SK-N-SH (cell line): ENCODE results near the gene CPLX3. TPM values are rescaled to one million over a fixed set of nuclear protein-coding genes. Genes with fewer than 3 reads are reported as not detected.

ENCODE experiments used
- CTCF ChIA-PET: fragments of 300-600, 350-600 bp; formaldehyde crosslinking; extraction: SDS; loops from one replicate; lab custom pipeline; 2021; lab: Yijun Ruan, JAX
- POLR2A ChIA-PET: fragments of 350-600 bp; sonication (Branson Sonifier 250); formaldehyde crosslinking; extraction: SDS; loops from one replicate; lab custom pipeline; 2020; ENCODE audit warnings: antibody characterized with exemption, inconsistent platforms; lab: Yijun Ruan, JAX
- DNase-seq: peaks from one replicate; pipeline ENCODE4 v3.0.0; 2012
- H2AFZ ChIP-seq: fragments of 200-600 bp; sonication (generic); 2 replicates; pipeline ENCODE4 v1.8.1; 2016; ENCODE audit warnings: antibody characterized with exemption, mild to moderate bottlenecking, low read depth
- H3F3A ChIP-seq: fragments of 200-600 bp; sonication (generic); replicated peaks from 2 replicates; pipeline ENCODE3; 2016; ENCODE audit warnings: antibody characterized with exemption, mild to moderate bottlenecking; ENCODE audit not compliant: insufficient read depth
- H3K27ac ChIP-seq, 2 experiments: fragments of 200-500 bp in 1 of 2; fragments of 200-600 bp in 1 of 2; sonication (Bioruptor generic) in 1 of 2; sonication (generic), shearing (Covaris generic) in 1 of 2; 2 replicates each; pipeline versions ENCODE4 v1.5.1 to v1.6.1; 2014 to 2016; ENCODE audit warnings: low read depth in 2 of 2, inconsistent platforms in 1 of 2, low read length in 1 of 2, mild to moderate bottlenecking in 1 of 2, mixed read lengths in 1 of 2
- H3K27me3 ChIP-seq: fragments of 200-600 bp; sonication (generic), shearing (Covaris generic); 2 replicates; pipeline ENCODE4 v1.6.1; 2016; ENCODE audit warnings: mixed run types; ENCODE audit not compliant: insufficient read depth
- H3K36me3 ChIP-seq, 2 experiments: fragments of 200-500 bp in 1 of 2; fragments of 200-600 bp in 1 of 2; sonication (Bioruptor generic) in 1 of 2; sonication (generic) in 1 of 2; replicated peaks in 1 of 2; 2 replicates each; pipeline versions ENCODE3 to v1.5.1; 2014 to 2016; ENCODE audit warnings: low read length in 1 of 2, mild to moderate bottlenecking in 1 of 2; ENCODE audit not compliant: insufficient read depth in 2 of 2, control insufficient read depth in 1 of 2
- H3K4me1 ChIP-seq, 2 experiments: fragments of 200-500 bp in 1 of 2; fragments of 200-600 bp in 1 of 2; sonication (Bioruptor generic) in 1 of 2; sonication (generic), shearing (Covaris generic) in 1 of 2; 2 replicates each; pipeline versions ENCODE4 v1.5.1 to v1.6.1; 2014 to 2016; ENCODE audit warnings: low read depth in 1 of 2, low read length in 1 of 2, mixed run types in 1 of 2; ENCODE audit not compliant: insufficient read depth in 2 of 2, control insufficient read depth in 1 of 2
- H3K4me2 ChIP-seq: fragments of 200-600 bp; sonication (generic), shearing (Covaris generic); 2 replicates; pipeline ENCODE4 v1.6.1; 2017; ENCODE audit warnings: mixed run types
- H3K4me3 ChIP-seq, 2 experiments: fragments of 200-500 bp in 1 of 2; fragments of 200-600 bp in 1 of 2; sonication (Bioruptor generic) in 1 of 2; sonication (generic), shearing (Covaris generic) in 1 of 2; 2 replicates each; pipeline versions ENCODE4 v1.5.1 to v1.8.1; 2014 to 2016; ENCODE audit warnings: low read depth in 2 of 2, inconsistent platforms in 1 of 2, low read length in 1 of 2, mild to moderate bottlenecking in 1 of 2, mixed read lengths in 1 of 2, moderate library complexity in 1 of 2
- H3K79me2 ChIP-seq: fragments of 200-600 bp; sonication (generic); 2 replicates; pipeline ENCODE4 v1.8.1; 2017; ENCODE audit warnings: mild to moderate bottlenecking; ENCODE audit not compliant: insufficient read depth
- H3K9ac ChIP-seq: fragments of 200-600 bp; sonication (generic); 2 replicates; pipeline ENCODE4 v1.6.1; 2017; ENCODE audit warnings: mixed run types
- H3K9me2 ChIP-seq: fragments of 200-600 bp; sonication (generic); 2 replicates; pipeline ENCODE4 v1.6.1; 2017; ENCODE audit warnings: mixed run types
- H3K9me3 ChIP-seq: fragments of 200-600 bp; sonication (generic); 2 replicates; pipeline ENCODE4 v1.6.1; 2017; ENCODE audit warnings: mixed run types, mild to moderate bottlenecking, moderate library complexity
- H4K20me1 ChIP-seq: fragments of 200-600 bp; sonication (generic); 2 replicates; pipeline ENCODE4 v1.6.1; 2017; ENCODE audit warnings: mild to moderate bottlenecking, mixed run types; ENCODE audit not compliant: insufficient read depth
- CHD2 ChIP-seq: fragments of 150-350 bp; IDR thresholded peaks from 2 replicates; pipeline ENCODE4 v1.6.1; 2018; ENCODE audit warnings: low read length; ENCODE audit not compliant: partially characterized antibody
- ELF1 ChIP-seq: IDR thresholded peaks from 2 replicates; pipeline ENCODE4 v1.4.0; 2012
- EZH2phosphoT487 ChIP-seq: fragments of 200-600 bp; sonication (generic); IDR thresholded peaks from 2 replicates; pipeline ENCODE4 v1.6.1; 2017; ENCODE audit warnings: low read depth, mixed run types, mild to moderate bottlenecking, antibody characterized with exemption, moderate library complexity, borderline replicate concordance
- GABPA ChIP-seq: IDR thresholded peaks from 2 replicates; pipeline ENCODE4 v1.4.0; 2012; ENCODE audit warnings: low read depth, mild to moderate bottlenecking
- MXI1 ChIP-seq: IDR thresholded peaks from 2 replicates; pipeline ENCODE4 v1.6.1; 2012; ENCODE audit warnings: mild to moderate bottlenecking, low read depth, low read length, improper control_type of control experiment
- NRF1 ChIP-seq: IDR thresholded peaks from 2 replicates; pipeline ENCODE4 v1.6.1; 2012; ENCODE audit warnings: low read depth, mild to moderate bottlenecking, low read length
- REST ChIP-seq: IDR thresholded peaks from 2 replicates; pipeline ENCODE4 v1.6.1; 2012; ENCODE audit warnings: mild to moderate bottlenecking, low read depth, low read length, moderate library complexity
- RFX5 ChIP-seq: IDR thresholded peaks from 2 replicates; pipeline ENCODE4 v1.6.1; 2012; ENCODE audit warnings: mild to moderate bottlenecking, improper control_type of control experiment, low read length
- RXRA ChIP-seq: IDR thresholded peaks from 2 replicates; pipeline ENCODE4 v1.4.0; 2012; ENCODE audit warnings: low read depth, mild to moderate bottlenecking, borderline replicate concordance
- SIN3A ChIP-seq: IDR thresholded peaks from 2 replicates; pipeline ENCODE4 v1.6.1; 2012; ENCODE audit warnings: low read depth, mild to moderate bottlenecking, low read length, moderate library complexity, borderline replicate concordance
- SMC3 ChIP-seq: IDR thresholded peaks from 2 replicates; pipeline ENCODE4 v1.6.1; 2012; ENCODE audit warnings: low read depth, low read length, improper control_type of control experiment
- TAF1 ChIP-seq: IDR thresholded peaks from 2 replicates; pipeline ENCODE4 v1.6.1; 2012; ENCODE audit warnings: low read depth, mild to moderate bottlenecking, low read length, moderate library complexity, borderline replicate concordance
- TEAD4 ChIP-seq: IDR thresholded peaks from 2 replicates; pipeline ENCODE4 v1.4.0; 2012; ENCODE audit warnings: mild to moderate bottlenecking, borderline replicate concordance; ENCODE audit not compliant: insufficient read depth
- USF1 ChIP-seq: IDR thresholded peaks from 2 replicates; pipeline ENCODE4 v1.4.0; 2012; ENCODE audit warnings: low read depth, borderline replicate concordance
- WGBS: methylation state at CpG from one replicate; pipeline ENCODE4 v1.1.6; 2017; ENCODE audit warnings: low lambda C conversion rate; 5-methylcytosine and 5-hydroxymethylcytosine counted together
- polyA plus RNA-seq, 3 experiments: library from polyadenylated mRNA; depleted of rRNA; stranded (reverse); fragments of >200 nt; gene quantifications; 2 replicates each; pipeline ENCODE4 v1.2.3, GENCODE V29; 2012
- TF ChIP-seq, protein P1 (sequence below): IDR thresholded peaks from 2 replicates; pipeline ENCODE4; 2012

The CPLX3 gene
- polyA plus RNA-seq, 1 of the 3 experiments (the other 2 are of a cell fraction) = not detected

DNA sequence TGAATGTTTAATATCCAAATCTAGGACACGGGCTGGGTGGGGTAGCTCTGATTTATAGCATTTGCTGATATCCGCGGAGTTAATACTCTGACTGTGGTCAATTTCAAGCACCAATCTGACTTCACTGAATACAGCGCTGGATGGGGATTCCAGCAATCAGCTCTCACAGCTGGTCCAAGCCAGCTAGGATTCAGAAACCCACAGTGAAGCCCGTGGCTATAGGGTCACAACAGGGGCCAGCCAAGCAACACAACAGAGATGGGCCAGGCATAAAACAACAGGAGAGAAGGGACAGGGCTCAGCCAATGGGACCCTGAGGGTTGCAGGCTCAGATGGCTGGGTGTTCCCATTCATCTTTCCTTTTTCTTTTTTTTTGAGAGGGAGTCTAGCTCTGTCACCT, 19.1 kb upstream of the CPLX3 start:
- TF ChIP-seq, protein P1, sequence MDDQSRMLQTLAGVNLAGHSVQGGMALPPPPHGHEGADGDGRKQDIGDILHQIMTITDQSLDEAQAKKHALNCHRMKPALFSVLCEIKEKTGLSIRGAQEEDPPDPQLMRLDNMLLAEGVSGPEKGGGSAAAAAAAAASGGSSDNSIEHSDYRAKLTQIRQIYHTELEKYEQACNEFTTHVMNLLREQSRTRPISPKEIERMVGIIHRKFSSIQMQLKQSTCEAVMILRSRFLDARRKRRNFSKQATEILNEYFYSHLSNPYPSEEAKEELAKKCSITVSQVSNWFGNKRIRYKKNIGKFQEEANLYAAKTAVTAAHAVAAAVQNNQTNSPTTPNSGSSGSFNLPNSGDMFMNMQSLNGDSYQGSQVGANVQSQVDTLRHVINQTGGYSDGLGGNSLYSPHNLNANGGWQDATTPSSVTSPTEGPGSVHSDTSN = no peak
- TF ChIP-seq MXI1 = no peak
- TF ChIP-seq ELF1 = no peak
- TF ChIP-seq USF1 = no peak
- TF ChIP-seq TEAD4 = no peak
- no peak for TF ChIP-seq EZH2phosphoT487
- TF ChIP-seq TAF1 = no peak
- no peak for TF ChIP-seq NRF1
- no peak for TF ChIP-seq RXRA
- TF ChIP-seq CHD2 = no peak
- TF ChIP-seq SMC3 = no peak
- ChIA-PET CTCF (interaction anchor here (0.7 to 2.2 kb wide), 4 partner anchors 7 to 173 kb away, joined by 3 to 10 read pairs (median 4); no protein-coding TSS in a partner anchor), POLR2A (no interaction called here)

GRCh38 chr15:74808078-74808839, 18.2 kb upstream of the CPLX3 start:
- Histone ChIP-seq H3K9me3 (no peaks in the 10 kb centered on the region), H3K9me2 (no peaks in the 10 kb centered on the region), H3K79me2 (no peaks in the 10 kb centered on the region), H3K27ac (no peak overlapping the region), H3K36me3 (peaks cover 0 to 8% of the 10 kb centered on the region in 2 experiments), H3K9ac (no peak overlapping the region), H3K4me1 (no peaks in the 10 kb centered on the region), H2AFZ (no peak overlapping the region), H4K20me1 (no peaks in the 10 kb centered on the region), H3F3A (peaks cover 5% of the 10 kb centered on the region), H3K27me3 (no peaks in the 10 kb centered on the region), H3K4me2 (no peak overlapping the region), H3K4me3 (no peak overlapping the region)
- POLR2A ChIA-PET = no interaction called here
- 91% methylated on average over 14 of the region's 18 CpGs for WGBS
- no peak for DNase-seq
- CTCF ChIA-PET = interaction anchor here (1.0 to 2.2 kb wide), 5 partner anchors 8 to 174 kb away, joined by 3 to 10 read pairs (median 4); no protein-coding TSS in a partner anchor
- TF ChIP-seq REST (no peak), NRF1 (no peak), RFX5 (no peak), GABPA (no peak), SIN3A (no peak)

More for the DNA sequence above, 19.1 kb upstream of the CPLX3 start:
- Histone ChIP-seq H3K4me3 (no peak overlapping the region), H3F3A (peaks cover 5% of the 10 kb centered on the region), H4K20me1 (no peaks in the 10 kb centered on the region), H3K27me3 (no peaks in the 10 kb centered on the region), H3K9me3 (no peaks in the 10 kb centered on the region), H3K27ac (no peak overlapping the region), H2AFZ (no peak overlapping the region), H3K4me2 (no peak overlapping the region), H3K9ac (no peak overlapping the region), H3K9me2 (no peaks in the 10 kb centered on the region), H3K36me3 (peaks cover 0 to 17% of the 10 kb centered on the region in 2 experiments), H3K79me2 (no peaks in the 10 kb centered on the region), H3K4me1 (no peaks in the 10 kb centered on the region)
- 62% methylated on average over 4 of the region's 5 CpGs for WGBS
- DNase-seq = no peak
